Natural killer cell (primary cell): Measurements from ENCODE around the gene NDUFS5. TPM values are rescaled to one million over a fixed set of nuclear protein-coding genes. Genes with fewer than 3 reads are reported as not detected.
A peak's percentile ranks its signal among the peaks of the same experiment; 100 is the strongest.

Source experiments
- ATAC-seq, 3 donors: fragments of 150-1000 bp in 2 of 3; fragments of 200-7000 bp in 1 of 3; cut with Tn5 transposase; 1 replicate in 1 of 3; 2 replicates in 2 of 3; pipeline ENCODE4 v1.10.0; 2021; ENCODE audit warnings: mild to moderate bottlenecking in 2 of 3, moderate library complexity in 2 of 3
- DNase-seq, 2 donors: peaks; one replicate each; pipeline versions ENCODE4 v3.0.0 to v3.0.0-alpha.2; 2013 to 2021; ENCODE audit warnings: mixed read lengths in 1 of 2
- H3K27ac ChIP-seq: one replicate; pipeline ENCODE4 v1.5.1; 2013; ENCODE audit warnings: mild to moderate bottlenecking, low read length
- H3K27me3 ChIP-seq: one replicate; pipeline ENCODE4 v1.6.1; 2013; ENCODE audit warnings: low read length; ENCODE audit not compliant: control insufficient read depth, insufficient read depth
- H3K36me3 ChIP-seq: one replicate; pipeline ENCODE4 v1.6.1; 2013; ENCODE audit warnings: low read length; ENCODE audit not compliant: control insufficient read depth, insufficient read depth
- H3K4me1 ChIP-seq: one replicate; pipeline ENCODE4 v1.6.1; 2013; ENCODE audit warnings: low read length; ENCODE audit not compliant: control insufficient read depth, insufficient read depth
- H3K4me3 ChIP-seq: one replicate; pipeline ENCODE4 v1.5.1; 2013; ENCODE audit warnings: low read length
- H3K9me3 ChIP-seq: one replicate; pipeline ENCODE4 v1.6.1; 2013; ENCODE audit warnings: low read length; ENCODE audit not compliant: control insufficient read depth, insufficient read depth
- H3K27ac Mint-ChIP-seq, 2 donors: one replicate each; pipeline ENCODE4 v1.8.0; 2022; ENCODE audit warnings: mild to moderate bottlenecking in 2 of 2, mixed read lengths in 2 of 2, moderate library complexity in 1 of 2
- H3K27me3 Mint-ChIP-seq, 2 donors: one replicate each; pipeline ENCODE4 v1.8.0; 2022; ENCODE audit warnings: low read depth in 2 of 2, mixed read lengths in 2 of 2
- H3K36me3 Mint-ChIP-seq: one replicate; pipeline ENCODE4 v1.8.0; 2022; ENCODE audit warnings: mixed read lengths
- H3K4me1 Mint-ChIP-seq, 2 donors: one replicate each; pipeline ENCODE4 v1.8.0; 2022; ENCODE audit warnings: mixed read lengths in 2 of 2
- H3K4me3 Mint-ChIP-seq: one replicate; pipeline ENCODE4 v1.8.0; 2022; ENCODE audit warnings: mild to moderate bottlenecking, moderate library complexity, mixed read lengths
- H3K9me3 Mint-ChIP-seq, 2 donors: one replicate each; pipeline ENCODE4 v1.8.0; 2022; ENCODE audit warnings: mixed read lengths in 2 of 2
- CTCF ChIP-seq: fragments of 200-600 bp; IDR thresholded peaks from one replicate; pipeline ENCODE4 v1.8.0; 2022; ENCODE audit warnings: antibody characterized with exemption
- WGBS: methylation state at CpG from one replicate; pipeline ENCODE4 v1.1.7; 2013; ENCODE audit warnings: missing lambda C conversion rate; ENCODE audit not compliant: insufficient coverage; 5-methylcytosine and 5-hydroxymethylcytosine counted together
- intact Hi-C: fragments of 100-400 bp; cut with micrococcal nuclease; formaldehyde crosslinking; loops from one replicate; pipeline ENCODE4 v1.14.2; 2022
- total RNA-seq, 4 donors: library from RNA; stranded (reverse); fragments of 120-200 nt in 1 of 4; gene quantifications; one replicate each; pipeline versions ENCODE4 v1.2.3 to v1.2.4, GENCODE V29; 2013 to 2022

Gene NDUFS5
- total RNA-seq, 3 donors from 2014 or later (not counting 1 experiment from before 2014, with no cell fraction given) = 63.6 to 72.9 (median 71.1) TPM

- Mint-ChIP-seq H3K36me3 (no peaks in the 10 kb centered on the region), H3K4me1 (peaks cover 0 to 10% of the 10 kb centered on the region in 2 donors), H3K27ac (no peak overlapping the region), H3K9me3 (no peaks in the 10 kb centered on the region), H3K27me3 (peaks cover 17 to 18% of the 10 kb centered on the region in 2 donors), H3K4me3 (no peak overlapping the region)
- Histone ChIP-seq H3K4me3 (no peak overlapping the region), H3K9me3 (no peaks in the 10 kb centered on the region), H3K36me3 (no peaks in the 10 kb centered on the region), H3K4me1 (peaks cover 5% of the 10 kb centered on the region), H3K27ac (no peak overlapping the region), H3K27me3 (peaks cover 8% of the 10 kb centered on the region)
- intact Hi-C loops = no loop called here
- TF ChIP-seq CTCF = no peak
- ATAC-seq (no peak), DNase-seq (no peak)
- 89% methylated on average over 13 of the region's 13 CpGs for WGBS
Observed at GRCh38 chr1:39076127-39076798, 50.1 kb downstream of the NDUFS5 start.

- no peak for ATAC-seq
- Histone ChIP-seq H3K9me3 (no peaks in the 10 kb centered on the region), H3K4me3 (no peak overlapping the region), H3K27me3 (peaks cover 8% of the 10 kb centered on the region), H3K4me1 (peaks cover 5% of the 10 kb centered on the region), H3K27ac (no peak overlapping the region), H3K36me3 (no peaks in the 10 kb centered on the region)
- intact Hi-C loops = no loop called here
- no peak for TF ChIP-seq CTCF
- no peak overlapping the region for H3K27ac Mint-ChIP-seq
- peaks cover 0 to 10% of the 10 kb centered on the region in 2 donors for H3K4me1 Mint-ChIP-seq
- DNase-seq = no peak
- no peaks in the 10 kb centered on the region for H3K36me3 Mint-ChIP-seq
- no peaks in the 10 kb centered on the region for H3K9me3 Mint-ChIP-seq
- no peak overlapping the region for H3K4me3 Mint-ChIP-seq
- 68% methylated on average over 2 of the region's 2 CpGs for WGBS
- H3K27me3 Mint-ChIP-seq = peaks cover 17 to 18% of the 10 kb centered on the region in 2 donors
Observed at GRCh38 chr1:39076799-39077148, 50.6 kb downstream of the NDUFS5 start.

- DNase-seq (no peak), ATAC-seq (no peak)
- no peak overlapping the region for H3K4me3 ChIP-seq
- Mint-ChIP-seq H3K4me3 (peak overlapping the region; percentile 78), H3K27me3 (peaks cover 37 to 49% of the 10 kb centered on the region in 2 donors), H3K9me3 (no peaks in the 10 kb centered on the region), H3K36me3 (no peaks in the 10 kb centered on the region), H3K27ac (peak overlapping the region in 1 of 2 donors; percentile 48), H3K4me1 (peaks cover 0 to 10% of the 10 kb centered on the region in 2 donors)
- WGBS = 88% methylated on average over 12 of the region's 12 CpGs
- no peak for TF ChIP-seq CTCF
- no peak overlapping the region for H3K27ac ChIP-seq
- peaks cover 5% of the 10 kb centered on the region for H3K4me1 ChIP-seq
- intact Hi-C loops = no loop called here
- H3K27me3 ChIP-seq = peaks cover 18% of the 10 kb centered on the region
- no peaks in the 10 kb centered on the region for H3K36me3 ChIP-seq
- H3K9me3 ChIP-seq = no peaks in the 10 kb centered on the region
Observed at GRCh38 chr1:39080269-39080826, 54.2 kb downstream of the NDUFS5 start.
